HG03558 (cell line): ENCODE results near the gene SH2D2A.

Experiments
- ATAC-seq: cut with Tn5 transposase; IDR thresholded peaks from one replicate; pipeline ENCODE4 v1.9.1; 2021; ENCODE audit warnings: moderate number of reproducible peaks; ENCODE audit not compliant: unreplicated experiment; ENCODE audit errors: extremely low read depth

SH2D2A gene

GRCh38 chr1:156816561-156817328 lies at the start of gene SH2D2A:
Gene SH2D2A, minus strand, starts transcription at chr1:156816848. Its CDS starts 140 bp downstream, at chr1:156816708.
- no peak for ATAC-seq

GRCh38 chr1:156865865-156866248 lies 49.2 kb upstream of the SH2D2A start:
- no peak for ATAC-seq

GRCh38 chr1:156865258-156865657 lies 48.6 kb upstream of the SH2D2A start:
- no peak for ATAC-seq

GRCh38 chr1:156864796-156865195 lies 48.1 kb upstream of the SH2D2A start:
- no peak for ATAC-seq

GRCh38 chr1:156863631-156864030 lies 47.0 kb upstream of the SH2D2A start:
- no peak for ATAC-seq

GRCh38 chr1:156862997-156863599 lies 46.5 kb upstream of the SH2D2A start:
- ATAC-seq = no peak

GRCh38 chr1:156862584-156862983 lies 45.9 kb upstream of the SH2D2A start:
- ATAC-seq = no peak

GRCh38 chr1:156860628-156861423 lies 44.2 kb upstream of the SH2D2A start, which contains the start of gene NTRK1:
Gene NTRK1, plus strand, starts transcription at chr1:156860865. Its CDS starts 70 bp downstream, at chr1:156860935.
- ATAC-seq = no peak

GRCh38 chr1:156860113-156860627 lies 43.5 kb upstream of the SH2D2A start:
- no peak for ATAC-seq

GRCh38 chr1:156859523-156860112 lies 43.0 kb upstream of the SH2D2A start:
- no peak for ATAC-seq

- no peak for ATAC-seq
Observed at GRCh38 chr1:156858959-156859522, 42.4 kb upstream of the SH2D2A start, which contains the start of gene INSRR. Gene INSRR, minus strand, starts transcription at chr1:156859117. Its CDS starts 496 bp downstream, at chr1:156858621.

- ATAC-seq = no peak
Observed at GRCh38 chr1:156858555-156858956, 41.9 kb upstream of the SH2D2A start.

GRCh38 chr1:156857532-156857931 lies 40.9 kb upstream of the SH2D2A start:
- no peak for ATAC-seq

- no peak for ATAC-seq
Observed at GRCh38 chr1:156856282-156856785, 39.7 kb upstream of the SH2D2A start.

GRCh38 chr1:156854634-156855033 lies 38.0 kb upstream of the SH2D2A start:
- no peak for ATAC-seq

GRCh38 chr1:156853761-156854160 lies 37.1 kb upstream of the SH2D2A start:
- ATAC-seq = no peak

- no peak for ATAC-seq
Observed at GRCh38 chr1:156852418-156852874, 35.8 kb upstream of the SH2D2A start.

GRCh38 chr1:156851779-156852417 lies 35.2 kb upstream of the SH2D2A start:
- ATAC-seq = no peak

GRCh38 chr1:156849151-156849496 lies 32.5 kb upstream of the SH2D2A start:
- ATAC-seq = no peak
